ENCODE measurements around the gene TM9SF1. TPM values are rescaled to one million over a fixed set of nuclear protein-coding genes. Genes with fewer than 3 reads are reported as not detected.
"Not testable (repeated sequence)": the region's sequence is repeated elsewhere in the genome, so short reads cannot be mapped to it uniquely, and the experiment has no call there.

TM9SF1 gene
- total and polyA plus RNA-seq, 4 donors, result 32.7 to 71.9 (median 52.0) TPM

- ATAC-seq (ENCODE audit: insufficient read depth, low FRiP score), result no peak
- DNase-seq, result no peak
- TF ChIP-seq CTCF (IDR thresholded peaks at IDR 0.05; ENCODE audit: control extremely low read depth, extremely low read depth), result no peak
- H3K9me3 ChIP-seq (ENCODE audit: control insufficient read depth in 4 of 4, insufficient read depth in 3 of 4, low read length in 3 of 4), result no peaks in the 10 kb centered on the region
- H3K27me3 ChIP-seq (ENCODE audit: control insufficient read depth in 3 of 3, insufficient read depth in 3 of 3, low read length in 2 of 3), result no peaks in the 10 kb centered on the region
- no peak overlapping the region for H3K27ac ChIP-seq (ENCODE audit: low read depth in 1 of 2, low read length in 1 of 2)
- no peak overlapping the region for H3K9ac ChIP-seq (ENCODE audit: insufficient read depth in 1 of 2, low read length in 2 of 2)
- peaks cover 0 to 5% (median 3%) of the 10 kb centered on the region in 4 donors for H3K36me3 ChIP-seq (ENCODE audit: control insufficient read depth in 4 of 4, insufficient read depth in 4 of 4, low read length in 4 of 4)
- no peak overlapping the region for H3K4me3 ChIP-seq
- WGBS, 2 donors, result 96 to 98% methylated on average over 4 of the region's 4 CpGs
- peaks cover 0 to 3% (median 0%) of the 10 kb centered on the region in 5 donors for H3K4me1 ChIP-seq (ENCODE audit: control insufficient read depth in 5 of 5, insufficient read depth in 5 of 5, low read length in 5 of 5)
Measured at GRCh38 chr14:24219080-24219479, 23.8 kb upstream of the TM9SF1 start.

GRCh38 chr14:24216876-24217275 is 21.6 kb upstream of the TM9SF1 start:
- not testable (repeated sequence) for H3K9ac ChIP-seq (ENCODE audit: insufficient read depth in 1 of 2, low read length in 2 of 2); H3K27ac ChIP-seq (ENCODE audit: low read depth in 1 of 2, low read length in 1 of 2); ATAC-seq (ENCODE audit: insufficient read depth, low FRiP score); H3K9me3 ChIP-seq (ENCODE audit: control insufficient read depth in 4 of 4, insufficient read depth in 3 of 4, low read length in 3 of 4); H3K4me1 ChIP-seq (ENCODE audit: control insufficient read depth in 5 of 5, insufficient read depth in 5 of 5, low read length in 5 of 5); H3K27me3 ChIP-seq (ENCODE audit: control insufficient read depth in 3 of 3, insufficient read depth in 3 of 3, low read length in 2 of 3); H3K36me3 ChIP-seq (ENCODE audit: control insufficient read depth in 4 of 4, insufficient read depth in 4 of 4, low read length in 4 of 4); H3K4me3 ChIP-seq; DNase-seq
- 89 to 96% methylated on average over 1 of the region's 1 CpG for WGBS, 2 donors

- Histone ChIP-seq H3K27ac (ENCODE audit: low read depth in 1 of 2, low read length in 1 of 2) (no peak overlapping the region), H3K9me3 (ENCODE audit: control insufficient read depth in 4 of 4, insufficient read depth in 3 of 4, low read length in 3 of 4) (no peaks in the 10 kb centered on the region), H3K27me3 (ENCODE audit: control insufficient read depth in 3 of 3, insufficient read depth in 3 of 3, low read length in 2 of 3) (no peaks in the 10 kb centered on the region), H3K4me3 (no peak overlapping the region), H3K4me1 (ENCODE audit: control insufficient read depth in 5 of 5, insufficient read depth in 5 of 5, low read length in 5 of 5) (peaks cover 0 to 8% (median 4%) of the 10 kb centered on the region in 5 donors), H3K9ac (ENCODE audit: insufficient read depth in 1 of 2, low read length in 2 of 2) (no peak overlapping the region), H3K36me3 (ENCODE audit: control insufficient read depth in 4 of 4, insufficient read depth in 4 of 4, low read length in 4 of 4) (peaks cover 0 to 8% (median 6%) of the 10 kb centered on the region in 4 donors)
- TF ChIP-seq CTCF (IDR thresholded peaks at IDR 0.05; ENCODE audit: control extremely low read depth, extremely low read depth), result no peak
- WGBS, 2 donors, result 89 to 95% methylated on average over 2 of the region's 2 CpGs
- ATAC-seq (ENCODE audit: insufficient read depth, low FRiP score), result no peak
- DNase-seq, result no peak
Measured at GRCh38 chr14:24216345-24216699, 21.1 kb upstream of the TM9SF1 start.

- TF ChIP-seq CTCF (IDR thresholded peaks at IDR 0.05; ENCODE audit: control extremely low read depth, extremely low read depth), result peak; percentile 79
- Histone ChIP-seq H3K27ac (ENCODE audit: low read depth in 1 of 2, low read length in 1 of 2) (peak within 1 kb of the TSS; percentile 90 to 96), H3K9me3 (ENCODE audit: control insufficient read depth in 4 of 4, insufficient read depth in 3 of 4, low read length in 3 of 4) (no peaks in the 10 kb centered on the region), H3K4me1 (ENCODE audit: control insufficient read depth in 5 of 5, insufficient read depth in 5 of 5, low read length in 5 of 5) (peaks cover 0 to 8% (median 4%) of the 10 kb centered on the region in 5 donors), H3K4me3 (peak within 1 kb of the TSS; percentile 62), H3K36me3 (ENCODE audit: control insufficient read depth in 4 of 4, insufficient read depth in 4 of 4, low read length in 4 of 4) (peaks cover 0 to 11% (median 7%) of the 10 kb centered on the region in 4 donors), H3K9ac (ENCODE audit: insufficient read depth in 1 of 2, low read length in 2 of 2) (peak within 1 kb of the TSS; percentile 41 to 83), H3K27me3 (ENCODE audit: control insufficient read depth in 3 of 3, insufficient read depth in 3 of 3, low read length in 2 of 3) (no peaks in the 10 kb centered on the region)
- ATAC-seq (ENCODE audit: insufficient read depth, low FRiP score) (peak; percentile 73), DNase-seq (peak; percentile 89 to 93 (median 93))
- 0% methylated on average over 40 of the region's 40 CpGs for WGBS, 2 donors
Measured at GRCh38 chr14:24215495-24216344, 20.5 kb upstream of the TM9SF1 start, which contains the start of gene MDP1. Gene MDP1, minus strand, starts transcription at chr14:24216066. Its CDS starts 111 bp downstream, at chr14:24215955.

Measured in lung (tissue), 12 donors.